Measurements from ENCODE around the gene CCDC183.
A peak's percentile ranks its signal among the peaks of the same experiment; 100 is the strongest.

The CCDC183 gene

DNA sequence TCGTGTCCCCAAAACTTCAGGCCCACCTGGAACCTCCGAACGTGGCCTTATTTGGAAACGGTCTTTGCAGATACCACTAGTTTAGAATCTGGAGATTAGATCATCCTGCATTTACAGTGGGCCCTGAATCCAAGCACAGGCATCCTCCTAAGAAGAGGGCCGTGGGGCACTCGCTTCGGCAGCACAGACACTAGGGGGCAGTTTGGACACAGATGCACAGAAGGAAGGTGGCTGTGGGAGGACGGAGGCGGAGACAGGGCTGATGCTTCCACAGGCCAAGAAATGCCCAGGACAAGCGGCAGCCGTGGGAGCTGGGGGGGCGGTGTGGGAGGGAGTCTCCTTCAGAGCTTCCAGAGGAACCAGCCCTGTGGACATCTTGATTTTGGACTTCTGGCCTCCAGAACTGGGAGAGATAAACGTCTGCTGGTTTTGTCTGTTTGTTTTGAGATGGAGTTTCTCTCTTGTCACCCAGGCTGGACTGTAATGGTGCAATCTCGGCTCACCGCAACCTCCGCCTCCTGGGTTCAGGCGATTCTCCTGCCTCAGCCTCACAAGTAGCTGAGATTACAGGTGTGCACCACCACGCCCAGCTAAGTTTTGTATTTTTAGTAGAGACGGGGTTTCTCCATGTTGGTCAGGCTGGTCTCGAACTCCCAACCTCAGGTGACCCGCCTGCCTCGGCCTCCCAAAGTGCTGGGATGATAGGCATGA is 35.1 kb upstream of the CCDC183 start:
- ATAC-seq, result peak in 1 of 2 donors; percentile 46

DNA sequence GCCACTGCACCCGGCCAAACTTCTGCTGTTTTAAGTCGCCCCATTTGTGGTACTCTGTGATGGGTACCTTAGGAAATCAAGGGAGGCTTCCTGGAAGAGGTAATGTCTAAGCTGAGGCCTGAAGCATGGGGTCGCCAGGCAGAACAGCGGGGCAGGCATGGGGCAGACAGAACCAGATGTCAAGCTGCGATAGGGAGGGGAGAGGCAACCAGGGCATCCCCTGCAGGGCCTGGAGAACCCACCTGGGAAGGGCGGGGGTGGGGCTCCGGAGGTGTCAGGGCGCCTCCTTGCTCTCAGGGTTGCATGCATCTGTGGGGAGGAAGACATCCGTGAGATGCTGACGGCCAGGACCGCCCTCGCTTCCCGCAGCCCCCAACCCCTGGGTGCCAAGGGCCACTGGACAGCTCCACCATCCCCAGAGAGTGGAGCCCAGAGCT is 34.6 kb upstream of the CCDC183 start:
- no peak for ATAC-seq

DNA sequence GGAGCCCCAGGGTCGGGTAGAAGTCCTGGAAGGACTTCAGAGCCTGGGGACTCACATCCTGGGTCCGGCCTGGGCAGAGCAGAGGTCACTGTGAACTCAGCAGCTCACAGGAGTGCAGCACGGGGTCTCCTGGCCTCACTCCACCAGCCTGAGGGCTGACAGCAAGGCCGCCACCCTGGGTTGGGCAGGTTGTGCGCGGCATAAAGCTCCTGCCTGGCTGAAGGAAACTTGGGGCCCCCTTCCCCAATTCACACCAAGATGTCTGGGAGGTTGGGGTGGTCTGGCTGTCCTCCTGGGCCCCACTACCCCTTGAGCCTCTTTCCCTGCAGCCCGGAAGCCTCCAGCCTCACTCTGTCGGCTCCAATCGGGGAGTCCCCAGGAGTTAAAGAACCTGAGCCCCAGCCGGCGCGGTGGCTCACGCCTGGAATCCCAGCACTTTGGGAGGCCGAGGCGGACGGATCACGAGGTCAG is 33.9 kb upstream of the CCDC183 start:
- no peak for ATAC-seq

DNA sequence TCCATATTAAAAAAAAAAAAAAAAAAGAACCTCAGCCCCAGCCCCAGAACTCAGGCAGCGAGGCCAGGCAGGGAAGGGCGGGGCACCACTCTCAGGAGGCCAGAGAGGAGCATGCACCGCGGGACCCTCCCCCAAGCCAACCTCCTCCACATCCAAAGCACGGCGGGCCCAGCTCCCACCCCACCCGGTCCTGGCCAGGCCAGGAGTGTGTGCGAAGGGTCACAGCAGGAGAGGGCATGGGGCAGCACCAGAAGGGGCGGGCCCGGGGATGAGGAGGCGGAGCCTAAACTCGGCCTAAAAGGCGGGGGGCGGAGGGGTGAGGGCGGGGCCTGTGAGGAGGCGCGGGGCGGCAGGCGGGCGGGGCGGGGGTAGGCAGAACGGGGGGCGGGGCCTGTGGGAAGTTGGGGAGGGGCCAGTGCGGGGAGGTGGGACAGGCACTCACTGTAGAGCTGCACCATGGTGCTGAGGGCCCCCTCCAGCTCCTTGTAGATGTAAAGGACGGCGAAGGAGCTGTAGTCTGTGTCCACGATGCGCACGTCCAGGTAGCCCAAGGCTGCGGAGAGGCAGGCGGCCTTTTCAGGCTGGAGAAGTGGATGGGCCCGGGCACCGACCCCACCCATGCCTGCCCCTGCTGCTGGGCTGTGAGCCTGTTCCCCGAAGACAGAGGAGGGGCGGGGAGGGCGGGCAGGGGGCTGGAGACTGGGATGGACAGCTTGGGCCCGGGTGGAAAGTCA is 33.1 kb upstream of the CCDC183 start:
- no peak for ATAC-seq

DNA sequence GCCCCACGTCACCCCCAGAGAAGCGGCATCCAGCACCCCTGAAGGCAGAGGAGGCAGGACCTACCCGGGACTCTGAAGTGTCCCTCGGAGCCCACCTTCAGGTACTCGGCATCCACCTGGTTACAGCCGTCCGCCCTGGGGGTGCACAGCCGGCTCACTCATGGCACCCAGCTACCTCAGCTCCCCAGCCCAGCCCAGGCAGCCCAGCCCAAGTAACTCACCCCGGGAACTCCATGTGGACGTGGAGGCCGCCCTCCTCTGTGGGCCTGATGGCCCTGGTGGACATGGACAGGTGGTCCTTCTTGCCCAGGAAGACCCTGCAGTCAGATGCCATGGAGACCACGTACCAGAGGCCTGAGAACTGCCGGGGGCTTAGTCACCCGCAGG is 32.5 kb upstream of the CCDC183 start:
- ATAC-seq, result no peak

DNA sequence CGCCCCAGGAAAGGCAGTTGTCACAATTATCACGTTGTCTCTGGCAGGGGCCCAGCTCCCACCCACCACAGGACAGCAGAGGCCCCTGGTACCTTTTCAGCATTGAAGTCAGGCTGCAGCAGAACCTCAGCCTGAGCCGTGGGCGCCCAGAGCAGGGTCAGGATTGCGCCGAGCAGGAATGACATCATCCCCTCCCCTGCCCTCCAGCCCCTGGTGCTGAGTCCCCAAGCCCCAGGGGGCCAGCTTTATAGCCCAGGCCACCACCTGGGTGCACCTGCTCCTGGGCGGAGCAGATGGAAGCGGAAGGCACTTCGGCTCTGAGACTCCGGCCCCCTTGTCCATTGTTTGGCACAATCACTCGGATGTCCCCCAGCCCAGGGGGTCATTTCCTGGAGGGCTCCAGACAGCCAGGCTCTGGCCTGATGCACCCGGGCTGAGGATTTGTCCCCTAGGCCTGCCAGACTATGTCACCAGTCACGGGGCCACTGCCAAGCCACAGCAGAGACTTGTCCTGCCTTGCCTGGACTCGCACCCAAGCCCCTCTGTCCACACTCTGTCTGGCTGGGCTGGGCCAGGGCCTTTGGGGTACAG is 31.7 kb upstream of the CCDC183 start, which contains the start of gene LCN15:
Gene LCN15 (minus strand): TSS at position 218 of the 591 bp plus-strand sequence. CDS start 30 bp downstream, at position 188.
- ATAC-seq, result no peak

DNA sequence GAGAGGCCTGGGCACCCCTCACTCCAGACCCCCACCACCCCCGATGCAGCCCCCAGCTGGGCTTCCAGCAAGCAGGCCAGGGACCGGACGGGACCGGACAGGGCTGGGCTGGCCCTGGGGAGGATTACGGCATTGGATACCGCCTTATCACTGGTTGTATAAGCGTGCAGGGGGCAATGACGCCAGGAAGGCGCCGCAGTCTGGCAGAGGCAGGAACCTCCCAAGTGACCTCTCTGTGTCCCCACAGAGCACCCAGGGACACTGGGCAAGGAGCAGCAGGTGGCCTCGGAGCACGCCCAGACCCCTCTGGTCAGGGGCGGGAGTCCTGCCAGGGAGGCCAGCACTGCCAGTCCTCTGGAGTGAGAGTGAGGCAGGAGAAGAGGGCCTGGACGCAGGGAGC is 31.1 kb upstream of the CCDC183 start:
- ATAC-seq, result no peak

DNA sequence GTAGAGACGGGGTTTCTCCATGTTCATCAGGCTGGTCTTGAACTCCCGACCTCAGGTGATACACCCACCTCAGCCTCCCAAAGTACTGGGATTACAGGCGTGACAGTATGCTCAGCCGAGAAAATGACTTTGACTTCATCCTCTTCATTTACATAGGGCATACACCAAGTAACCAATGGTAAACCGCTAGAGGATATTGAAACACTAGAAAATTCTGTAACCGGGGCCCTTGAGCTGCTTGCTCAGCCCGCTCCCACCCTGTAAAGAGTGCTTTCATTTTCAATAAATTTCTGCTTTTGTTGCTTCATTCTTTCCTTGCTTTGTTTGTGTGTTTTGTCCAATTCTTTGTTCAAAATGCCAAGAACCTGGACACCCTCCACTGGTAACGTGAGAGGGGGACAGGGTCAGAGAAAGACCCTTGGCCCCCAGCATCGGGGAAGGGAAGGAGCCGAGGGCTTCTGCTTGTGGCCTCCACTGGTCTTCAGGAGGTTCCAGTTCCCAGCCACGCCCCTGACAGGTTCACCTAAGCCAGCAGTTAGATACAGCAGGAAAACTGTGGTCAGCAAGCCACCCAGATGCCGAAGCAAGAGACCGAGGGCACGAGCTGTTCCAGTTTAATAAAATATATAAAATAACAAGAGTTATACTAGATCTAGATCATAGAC is 30.3 kb upstream of the CCDC183 start:
- peak; percentile 61 to 62 for ATAC-seq

DNA sequence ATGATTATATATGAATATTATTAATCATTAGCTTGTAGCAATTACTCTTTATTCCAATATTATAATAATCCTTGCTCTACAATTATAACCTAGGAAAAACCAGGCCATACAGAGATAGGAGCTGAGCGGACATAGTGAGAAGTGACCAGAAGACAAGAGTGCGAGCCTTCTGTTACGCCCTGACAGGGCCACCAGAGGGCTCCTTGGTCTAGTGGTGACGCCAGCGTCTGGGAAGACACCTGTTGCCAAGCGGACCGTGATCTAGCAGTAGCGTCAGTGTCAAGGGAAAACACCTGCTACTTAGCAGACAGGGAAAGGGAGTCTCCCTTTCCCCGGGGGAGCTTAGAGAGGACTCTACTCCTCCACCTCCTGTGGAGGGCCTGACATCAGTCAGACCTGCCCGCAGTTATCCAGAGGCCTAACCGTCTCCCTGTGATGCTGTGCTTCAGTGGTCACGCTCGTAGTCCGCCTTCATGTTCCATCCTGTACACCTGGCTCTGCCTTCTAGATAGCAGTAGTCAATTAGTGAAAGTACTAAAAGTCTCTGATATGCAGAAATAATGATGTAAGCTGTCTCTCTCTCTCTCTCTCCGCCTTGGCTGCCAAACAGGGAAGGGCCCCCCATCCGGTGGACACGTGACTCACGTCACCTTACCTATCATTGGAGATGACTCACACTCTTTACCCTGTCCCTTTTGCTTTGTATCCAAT is 29.6 kb upstream of the CCDC183 start:
- peak; percentile 71 to 77 for ATAC-seq

DNA sequence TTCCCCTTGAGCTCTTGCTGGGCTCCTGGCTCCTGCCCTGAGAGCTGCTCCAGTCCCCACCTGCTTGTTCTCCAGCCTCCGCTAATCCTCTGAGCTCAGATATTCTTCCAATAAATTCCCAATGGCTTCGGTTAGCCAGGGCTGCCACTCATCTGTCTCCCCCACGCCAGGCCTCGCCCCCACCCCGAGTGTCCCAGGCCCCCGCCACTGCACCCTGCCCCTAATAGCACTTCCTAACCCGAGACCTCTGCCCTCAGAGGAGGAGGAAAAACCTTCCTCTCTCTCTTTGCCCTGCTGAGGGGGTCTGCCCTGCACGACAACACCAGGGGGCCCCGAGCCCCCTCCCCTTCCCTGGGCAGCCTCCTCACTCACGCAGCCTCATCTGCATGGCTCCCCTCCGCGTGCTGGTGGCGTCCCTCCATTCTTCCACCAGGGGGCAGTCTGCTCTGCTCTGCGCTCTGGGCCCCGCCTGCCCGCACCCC is 26.4 kb upstream of the CCDC183 start:
- ATAC-seq, result peak; percentile 33 to 44

DNA sequence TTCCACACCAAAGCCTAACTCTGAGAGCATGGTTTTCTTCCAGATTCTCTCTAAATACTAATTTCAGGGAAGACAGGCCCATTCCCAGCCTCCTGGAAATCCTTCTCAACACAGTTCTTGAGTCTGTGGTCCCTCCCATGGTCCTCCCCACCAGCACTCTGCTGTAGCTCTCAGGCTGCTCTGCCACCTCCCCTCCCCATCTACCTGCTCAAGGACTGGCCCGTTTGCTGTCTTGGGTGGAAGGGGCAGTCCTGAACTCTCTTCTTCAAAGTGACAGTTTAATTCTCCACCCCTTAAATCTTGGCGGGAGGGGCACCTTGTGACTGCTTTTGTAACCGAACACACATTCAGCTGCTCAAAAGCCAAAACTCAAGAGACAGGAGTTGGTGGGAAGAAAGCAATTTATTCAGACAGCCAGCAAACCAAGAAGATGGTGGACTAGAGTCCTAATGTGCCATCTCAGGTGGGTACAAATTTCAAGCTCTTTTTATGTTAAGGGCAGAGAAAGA is 24.2 kb upstream of the CCDC183 start:
- no peak for ATAC-seq

DNA sequence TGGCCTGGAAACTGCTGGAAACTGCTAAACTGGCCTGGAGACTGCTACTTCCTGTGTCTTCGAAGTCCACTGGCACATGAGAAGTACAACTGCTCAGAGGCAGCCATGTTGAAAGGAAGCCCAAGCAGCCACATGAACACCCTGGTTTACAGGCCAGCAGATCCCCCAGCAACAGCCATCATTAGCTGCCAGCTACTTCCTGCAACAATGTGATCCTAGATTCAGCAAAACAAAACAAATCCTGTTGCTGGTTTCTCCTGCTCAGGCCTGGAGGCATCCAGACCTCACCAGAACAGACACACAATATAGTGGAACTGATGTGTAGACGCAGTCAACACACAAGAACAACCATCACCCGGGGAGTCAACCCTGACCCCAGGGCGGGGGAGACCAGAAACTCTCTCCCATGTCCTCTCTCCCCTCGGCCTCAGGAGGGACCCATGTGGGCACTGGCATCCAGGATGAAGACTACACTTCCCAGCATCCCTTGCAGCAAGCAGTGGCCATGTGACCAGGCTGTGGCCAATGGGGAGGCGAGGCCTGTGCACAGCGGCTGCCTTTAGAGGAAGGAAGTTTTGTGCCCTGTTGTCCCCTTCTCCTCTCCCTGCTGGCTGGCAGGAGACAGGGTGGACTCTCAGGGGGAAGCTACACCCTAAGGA is 22.6 kb upstream of the CCDC183 start:
- peak; percentile 32 to 59 for ATAC-seq

DNA sequence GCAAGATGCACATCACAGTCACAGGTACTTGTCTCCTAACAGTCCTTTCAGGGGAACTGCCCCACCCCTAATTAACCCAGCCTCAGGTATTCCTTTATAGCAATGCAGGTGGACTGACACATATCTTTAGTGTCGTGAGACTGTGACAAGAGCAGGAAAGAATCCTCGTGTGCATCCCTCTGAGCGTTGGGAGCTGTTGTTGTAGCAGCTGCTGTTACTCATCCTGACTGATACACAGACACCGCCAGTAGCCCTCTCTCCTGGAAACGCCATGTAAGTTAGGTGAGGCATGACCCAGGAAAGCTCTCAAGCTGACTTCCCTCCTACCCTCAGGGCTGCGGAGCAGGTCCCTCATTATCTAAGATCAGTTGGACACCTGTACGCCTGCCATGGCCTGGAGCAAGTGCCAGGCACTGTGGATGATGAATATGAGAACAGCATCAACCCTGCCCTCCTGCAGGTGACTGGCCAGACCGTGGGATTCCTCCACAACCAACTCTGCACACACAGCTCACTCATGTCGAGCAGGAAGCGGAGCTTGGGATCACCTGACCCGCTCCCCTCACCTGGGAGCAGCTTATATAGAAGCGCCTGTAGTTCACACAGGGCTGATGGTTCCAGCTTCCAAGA is 21.6 kb upstream of the CCDC183 start:
- no peak for ATAC-seq

DNA sequence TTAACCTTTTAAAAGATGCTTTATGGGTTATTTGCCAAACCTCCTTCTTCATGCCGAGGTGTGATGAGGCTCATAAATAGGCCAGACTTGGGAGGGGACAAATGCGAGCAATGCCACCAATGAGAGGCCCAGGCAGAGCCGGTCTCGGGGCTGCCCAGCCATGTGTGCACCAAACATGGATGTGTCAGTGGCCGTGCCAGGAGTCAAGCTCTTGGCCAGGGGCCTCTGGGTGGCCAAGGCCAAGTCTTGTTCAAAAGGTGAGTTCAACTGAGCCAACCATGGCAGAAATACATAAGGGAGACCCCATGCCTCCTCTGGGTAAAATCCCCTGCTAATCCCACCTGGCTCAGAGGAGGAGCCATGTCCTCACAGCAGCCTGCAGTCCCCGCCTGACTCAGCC is 20.9 kb upstream of the CCDC183 start:
- no peak for ATAC-seq

DNA sequence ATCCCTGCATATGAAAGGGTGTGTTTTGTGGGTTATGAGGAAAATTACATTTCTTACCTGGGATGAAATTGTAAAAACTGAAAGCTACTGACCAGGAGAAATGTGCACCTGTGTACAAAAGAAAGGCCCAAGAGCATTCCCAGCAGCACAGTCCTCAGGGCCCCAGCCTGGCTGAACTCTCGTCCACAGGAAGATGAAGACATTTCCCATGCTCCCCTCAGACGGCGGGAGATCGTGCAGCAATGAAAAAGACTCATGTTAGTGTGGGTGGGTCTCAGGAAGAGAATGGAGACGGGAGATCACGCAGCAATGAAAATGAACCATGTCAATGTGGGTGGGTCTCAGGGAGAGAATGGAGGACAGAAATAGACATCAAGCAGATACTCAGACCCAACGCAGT is 19.2 kb upstream of the CCDC183 start:
- no peak for ATAC-seq

DNA sequence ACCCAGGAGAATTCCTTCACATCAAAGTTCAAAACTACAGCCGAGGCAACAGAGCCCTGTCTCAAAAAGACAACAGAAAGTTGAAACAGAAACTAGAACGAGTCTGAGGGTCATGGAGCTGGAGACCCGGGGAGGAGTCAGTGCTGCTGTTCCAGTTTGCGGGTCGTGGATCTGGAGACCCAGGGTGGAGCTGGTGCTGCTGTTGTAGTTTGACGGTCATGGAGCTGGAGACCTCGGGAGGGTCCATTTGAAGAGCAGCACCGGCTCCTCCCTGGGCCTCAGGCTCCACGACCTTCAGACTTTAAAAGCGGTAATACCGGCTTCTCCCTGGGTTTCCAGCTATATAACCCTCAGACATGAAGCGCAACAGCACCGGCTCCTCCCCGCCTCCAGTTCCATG is 18.8 kb upstream of the CCDC183 start:
- no peak for ATAC-seq

DNA sequence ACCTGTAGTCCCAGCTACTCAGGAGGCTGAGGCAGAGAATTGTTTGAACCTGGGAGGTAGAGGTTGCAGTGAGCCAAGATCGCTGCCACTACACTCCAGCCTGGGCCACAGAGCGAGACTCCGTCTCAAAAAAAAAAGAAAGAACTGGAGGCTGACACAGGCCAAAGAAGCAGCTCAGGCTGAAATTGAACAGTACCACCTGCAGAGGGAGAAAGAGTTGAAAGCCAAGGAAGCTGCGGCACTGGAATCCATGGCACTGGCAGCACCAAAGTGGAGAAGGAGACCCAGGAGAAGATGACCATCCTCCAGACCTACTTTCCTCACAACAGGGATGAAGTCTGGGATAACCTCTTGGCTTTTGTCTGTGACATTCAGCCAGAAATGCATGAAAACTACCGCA is 16.3 kb upstream of the CCDC183 start:
- no peak for ATAC-seq

DNA sequence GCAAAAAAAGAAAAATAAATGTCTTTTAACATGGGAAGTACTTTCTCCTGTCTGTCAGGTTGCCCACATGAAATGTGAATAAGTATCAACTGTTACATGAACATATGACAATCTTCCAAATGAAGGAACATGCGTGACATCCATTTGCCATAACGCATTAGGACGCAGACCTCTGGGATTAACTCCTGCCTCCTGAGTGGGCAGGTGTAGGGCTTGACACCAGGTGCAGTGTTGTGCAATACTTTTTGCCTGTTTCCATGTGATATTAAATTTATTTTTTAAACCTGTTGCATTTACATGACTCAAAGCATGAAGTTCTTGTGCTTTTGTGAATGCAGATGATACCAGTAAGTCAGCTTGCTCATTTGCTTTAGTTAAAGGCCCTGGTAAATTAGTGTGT is 13.7 kb upstream of the CCDC183 start:
- no peak for ATAC-seq

DNA sequence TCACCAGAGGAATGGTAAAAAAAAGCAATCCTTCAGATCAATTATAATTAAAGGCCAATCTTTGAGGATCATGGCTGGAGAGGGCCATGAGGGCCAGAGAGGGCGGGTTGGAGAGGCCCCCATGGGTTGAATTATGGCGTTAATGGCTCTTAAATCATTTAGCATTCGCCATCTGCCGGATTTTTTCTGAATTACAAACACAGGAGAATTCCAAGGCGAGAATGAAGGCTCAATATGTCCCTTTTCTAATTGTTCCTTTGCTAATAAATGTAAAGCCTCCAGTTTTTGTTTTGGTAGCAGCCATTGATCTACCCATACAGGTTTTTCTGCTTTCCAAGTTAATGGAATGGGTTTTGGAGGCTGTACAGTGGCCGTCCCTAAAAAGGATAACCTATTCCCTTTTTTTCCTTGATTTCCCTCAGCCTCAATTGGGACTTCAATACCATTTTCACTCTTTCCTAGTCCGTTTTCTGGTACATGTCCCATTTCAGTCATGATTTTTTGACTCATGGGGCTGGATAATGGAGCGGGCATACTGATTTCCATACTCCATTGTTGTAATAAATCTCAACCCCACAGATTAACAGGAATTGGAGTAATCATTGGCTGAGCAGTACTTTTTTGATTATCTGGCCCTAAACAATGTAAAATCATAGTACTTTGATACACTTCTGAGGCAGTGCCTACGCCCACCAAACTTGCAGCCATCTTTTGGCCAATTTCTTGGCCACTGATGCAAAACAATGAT is 11.7 kb upstream of the CCDC183 start:
- ATAC-seq, result no peak

DNA sequence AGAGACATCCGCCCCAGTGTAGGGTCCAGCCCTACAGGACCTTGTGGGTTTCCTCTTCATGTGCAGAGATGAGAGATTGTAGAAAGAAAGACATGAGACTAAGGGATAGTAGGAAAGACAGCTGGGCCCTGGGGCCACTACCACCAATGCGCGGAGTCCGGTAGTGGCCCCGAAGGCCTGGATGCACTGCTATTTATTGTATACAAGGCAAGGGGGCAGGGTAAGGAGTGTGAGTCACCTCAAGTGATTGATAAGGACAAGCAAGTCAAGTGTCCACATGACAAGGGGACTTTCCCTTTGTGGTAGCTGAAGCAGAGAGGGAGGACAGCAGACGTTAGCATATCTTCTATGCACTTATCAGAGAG is 11.2 kb upstream of the CCDC183 start:
- peak; percentile 61 to 93 for ATAC-seq
